Astrocyte (in vitro differentiated cells and primary cell): Measurements from ENCODE around the gene CCR5.

Source experiments
- CTCF ChIP-seq: IDR thresholded peaks from 2 replicates; pipeline ENCODE4 v1.5.1; 2011; ENCODE audit warnings: low read depth, mild to moderate bottlenecking, inconsistent platforms, low read length, moderate library complexity; ENCODE audit not compliant: insufficient read depth
- EZH2 ChIP-seq: IDR thresholded peaks from 2 replicates; pipeline ENCODE4 v1.6.1; 2012; ENCODE audit warnings: mild to moderate bottlenecking, low read length, inconsistent platforms; ENCODE audit not compliant: insufficient read depth

DNA sequence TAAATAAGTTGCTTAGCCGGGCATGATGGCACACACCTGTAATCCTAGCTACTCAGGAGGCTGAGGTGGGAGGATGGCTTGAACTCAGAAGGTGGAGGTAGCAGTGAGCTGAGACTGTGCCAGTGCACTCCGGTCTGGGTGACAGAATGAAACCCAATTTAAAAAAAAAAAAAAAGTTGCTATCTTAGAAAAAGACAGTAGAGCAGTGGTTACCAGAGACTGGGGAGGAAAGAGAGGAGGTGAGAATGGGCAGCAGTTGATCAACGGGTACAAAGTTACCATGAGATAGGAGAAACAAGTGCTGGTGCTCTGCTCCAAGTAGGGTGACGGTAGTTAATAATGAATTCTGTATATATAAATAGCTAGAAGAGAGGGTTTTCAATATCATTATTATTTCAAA, 17.7 kb upstream of the CCR5 start:
- TF ChIP-seq CTCF (no peak), EZH2 (no peak)
